ENCODE measurements around the gene PTPRR.

DNA sequence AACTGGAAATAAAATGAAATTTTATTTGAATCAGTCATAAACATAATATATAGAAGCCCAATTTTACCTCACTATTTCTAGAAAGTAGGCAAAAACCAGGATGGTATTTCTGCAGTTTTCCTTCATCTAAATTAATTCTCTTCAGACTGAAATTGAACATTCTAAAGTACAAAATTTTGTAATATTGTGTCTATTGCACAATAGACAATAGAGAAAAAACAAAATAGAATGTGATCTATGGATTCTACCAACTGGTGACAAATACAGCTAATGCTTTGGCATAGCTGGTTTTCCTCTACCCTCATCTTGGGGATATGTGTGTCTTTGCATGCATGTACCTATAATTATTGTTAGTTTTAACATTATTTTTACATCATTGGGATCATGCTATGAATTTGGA, 8.5 kb upstream of the PTPRR start:
- TF ChIP-seq, protein P1, sequence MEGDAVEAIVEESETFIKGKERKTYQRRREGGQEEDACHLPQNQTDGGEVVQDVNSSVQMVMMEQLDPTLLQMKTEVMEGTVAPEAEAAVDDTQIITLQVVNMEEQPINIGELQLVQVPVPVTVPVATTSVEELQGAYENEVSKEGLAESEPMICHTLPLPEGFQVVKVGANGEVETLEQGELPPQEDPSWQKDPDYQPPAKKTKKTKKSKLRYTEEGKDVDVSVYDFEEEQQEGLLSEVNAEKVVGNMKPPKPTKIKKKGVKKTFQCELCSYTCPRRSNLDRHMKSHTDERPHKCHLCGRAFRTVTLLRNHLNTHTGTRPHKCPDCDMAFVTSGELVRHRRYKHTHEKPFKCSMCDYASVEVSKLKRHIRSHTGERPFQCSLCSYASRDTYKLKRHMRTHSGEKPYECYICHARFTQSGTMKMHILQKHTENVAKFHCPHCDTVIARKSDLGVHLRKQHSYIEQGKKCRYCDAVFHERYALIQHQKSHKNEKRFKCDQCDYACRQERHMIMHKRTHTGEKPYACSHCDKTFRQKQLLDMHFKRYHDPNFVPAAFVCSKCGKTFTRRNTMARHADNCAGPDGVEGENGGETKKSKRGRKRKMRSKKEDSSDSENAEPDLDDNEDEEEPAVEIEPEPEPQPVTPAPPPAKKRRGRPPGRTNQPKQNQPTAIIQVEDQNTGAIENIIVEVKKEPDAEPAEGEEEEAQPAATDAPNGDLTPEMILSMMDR (IDR thresholded peaks at IDR 0.05; ENCODE audit: low read depth, low read length, poor library complexity, severe bottlenecking), result no peak
- no peak for TF ChIP-seq EZH2phosphoT487 (IDR thresholded peaks at IDR 0.05; ENCODE audit: borderline replicate concordance, low read length)

All from DOHH2 (cell line).